Esophagus squamous epithelium (tissue), 4 donors: ENCODE data around the gene TTLL3.

Experiments
- POLR2A ChIP-seq, 4 donors: fragments of 450-650 bp; IDR thresholded peaks; one replicate each; pipeline ENCODE4 v1.6.1; 2017; ENCODE audit warnings: antibody characterized with exemption in 4 of 4, mild to moderate bottlenecking in 4 of 4, moderate library complexity in 3 of 4
- TF ChIP-seq, protein P1 (sequence below), 6 experiments: fragments of 450-650 bp in 4 of 6; fragments of 200-600 bp in 2 of 6; sonication (generic) in 2 of 6; IDR thresholded peaks; one replicate each; pipeline ENCODE4 v1.5.1; 2016 to 2019; ENCODE audit warnings: antibody characterized with exemption in 6 of 6, mild to moderate bottlenecking in 4 of 6, moderate library complexity in 4 of 6

DNA sequence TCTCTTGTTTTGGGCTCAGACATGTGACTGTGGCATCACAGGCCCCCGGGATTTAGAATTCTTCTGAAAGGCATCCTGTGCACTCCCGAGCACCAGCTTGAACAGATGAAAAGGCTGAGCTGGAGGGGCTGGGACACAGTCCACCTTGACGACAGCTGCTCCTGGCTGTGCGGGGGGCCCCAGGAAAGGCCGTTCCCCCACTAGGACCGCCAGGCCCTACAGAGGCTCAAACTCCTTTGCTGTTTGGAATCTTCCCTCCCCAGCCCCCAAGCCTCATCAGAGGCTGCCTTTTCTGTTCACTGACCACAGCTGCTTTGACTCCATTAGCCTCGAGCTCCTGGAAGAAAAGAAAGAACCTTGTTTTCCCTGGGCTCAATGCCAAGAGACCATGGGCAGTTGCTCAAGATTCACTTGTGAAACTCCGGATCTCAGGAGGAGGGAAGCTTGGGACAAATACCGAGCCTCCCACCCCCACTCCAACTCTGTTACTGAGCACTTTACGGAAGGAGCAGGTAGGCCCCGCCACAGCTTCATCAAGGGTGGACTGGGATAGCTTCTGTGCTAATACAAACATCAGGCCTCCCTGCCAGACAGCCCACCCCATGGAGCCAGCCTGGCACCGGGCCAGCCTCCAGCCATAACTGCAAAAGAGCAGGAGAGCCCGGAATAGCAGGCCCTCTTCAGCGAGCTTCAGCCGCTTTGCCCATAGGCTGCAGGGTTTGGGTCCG lies 54.3 kb downstream of the TTLL3 start:
- no peak for TF ChIP-seq POLR2A (IDR thresholded peaks at IDR 0.05)
- TF ChIP-seq, protein P1, sequence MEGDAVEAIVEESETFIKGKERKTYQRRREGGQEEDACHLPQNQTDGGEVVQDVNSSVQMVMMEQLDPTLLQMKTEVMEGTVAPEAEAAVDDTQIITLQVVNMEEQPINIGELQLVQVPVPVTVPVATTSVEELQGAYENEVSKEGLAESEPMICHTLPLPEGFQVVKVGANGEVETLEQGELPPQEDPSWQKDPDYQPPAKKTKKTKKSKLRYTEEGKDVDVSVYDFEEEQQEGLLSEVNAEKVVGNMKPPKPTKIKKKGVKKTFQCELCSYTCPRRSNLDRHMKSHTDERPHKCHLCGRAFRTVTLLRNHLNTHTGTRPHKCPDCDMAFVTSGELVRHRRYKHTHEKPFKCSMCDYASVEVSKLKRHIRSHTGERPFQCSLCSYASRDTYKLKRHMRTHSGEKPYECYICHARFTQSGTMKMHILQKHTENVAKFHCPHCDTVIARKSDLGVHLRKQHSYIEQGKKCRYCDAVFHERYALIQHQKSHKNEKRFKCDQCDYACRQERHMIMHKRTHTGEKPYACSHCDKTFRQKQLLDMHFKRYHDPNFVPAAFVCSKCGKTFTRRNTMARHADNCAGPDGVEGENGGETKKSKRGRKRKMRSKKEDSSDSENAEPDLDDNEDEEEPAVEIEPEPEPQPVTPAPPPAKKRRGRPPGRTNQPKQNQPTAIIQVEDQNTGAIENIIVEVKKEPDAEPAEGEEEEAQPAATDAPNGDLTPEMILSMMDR (IDR thresholded peaks at IDR 0.05) = no peak
